Right cardiac atrium (tissue), 5 donors: ENCODE results near the gene RERG. TPM values are rescaled to one million over a fixed set of nuclear protein-coding genes. Genes with fewer than 3 reads are reported as not detected.
"Not testable (repeated sequence)": the region's sequence is repeated elsewhere in the genome, so short reads cannot be mapped to it uniquely, and the experiment has no call there.

Source experiments
- ATAC-seq, 2 donors: fragments of 200-7000 bp; cut with Tn5 transposase; one replicate each; pipeline versions ENCODE4 v1.8.0 to v1.9.1; 2020; ENCODE audit warnings: moderate library complexity in 2 of 2, mild to moderate bottlenecking in 1 of 2
- DNase-seq, 3 donors: peaks; one replicate each; pipeline ENCODE4 v3.0.0-alpha.2; 2020
- H3K27ac ChIP-seq: one replicate; pipeline ENCODE4 v1.5.1; 2013; ENCODE audit warnings: mild to moderate bottlenecking, low read length, control low read depth, moderate library complexity
- H3K27me3 ChIP-seq: one replicate; pipeline ENCODE4 v1.6.1; 2013; ENCODE audit not compliant: control insufficient read depth, insufficient read depth
- H3K4me1 ChIP-seq: one replicate; pipeline ENCODE4 v1.6.1; 2013; ENCODE audit warnings: low read length; ENCODE audit not compliant: control insufficient read depth, insufficient read depth
- H3K4me3 ChIP-seq: one replicate; pipeline ENCODE4 v1.5.1; 2013; ENCODE audit warnings: low read length, control low read depth
- H3K9me3 ChIP-seq: one replicate; pipeline ENCODE4 v1.6.1; 2013; ENCODE audit warnings: low read length; ENCODE audit not compliant: control insufficient read depth
- WGBS: extraction: QIAGEN DNeasy Blood & Tissue Kit; methylation state at CpG from one replicate; pipeline ENCODE4 v1.1.7; 2013; 5-methylcytosine and 5-hydroxymethylcytosine counted together
- intact Hi-C, 4 donors: fragments of 100-400 bp; cut with DNase I; formaldehyde crosslinking; loops; one replicate each; pipeline versions ENCODE4 v1.11.0 to v1.14.0; 2022 to 2023
- polyA plus RNA-seq: library from polyadenylated mRNA; stranded (reverse); fragments of 200-250 nt; gene quantifications from one replicate; pipeline ENCODE4 v1.2.3, GENCODE V29; 2013
- total RNA-seq, 4 donors: library from RNA; stranded (reverse); fragmentation: NEBNext Ultra II Directional; extraction: Animal tissue kit (Norgen Biotek cat#: 25700); gene quantifications; one replicate each; pipeline ENCODE4 v1.2.1, GENCODE V29; 2021
- donor health status: healthy with polysubstance abuse.
- donor health status: DM: no; HTN: yes; CAD: no.
- donor health status: DM: no; HTN: no; CAD: no.
- donor health status: DM: no; HTN: yes; CAD: no; lungs with severe emphysema.
- donor health status: DM: yes; HTN: yes; CAD: no.

RERG gene
- total and polyA plus RNA-seq, 5 donors: 5.1 to 9.5 (median 8.7) TPM

DNA sequence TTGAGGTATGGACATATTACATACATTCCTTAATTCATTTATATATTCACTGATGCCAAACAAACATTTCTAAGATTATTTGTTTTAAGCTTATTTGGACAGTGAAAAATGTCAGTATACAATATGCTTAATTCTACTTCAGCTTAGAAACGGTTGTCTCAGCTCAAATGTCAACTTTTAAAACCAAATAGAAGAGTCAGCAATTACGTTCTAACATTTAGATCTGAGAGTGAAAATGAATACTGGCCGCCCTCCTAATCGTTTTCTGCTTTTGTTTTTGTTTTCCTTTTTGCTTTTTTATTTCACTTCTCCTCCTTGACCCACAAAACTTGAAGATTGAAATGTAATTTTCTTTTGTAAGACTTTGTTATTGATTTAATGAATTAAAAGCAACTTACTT, 19.7 kb upstream of the RERG start:
- H3K27ac ChIP-seq: no peak overlapping the region
- no peak overlapping the region for H3K4me3 ChIP-seq
- DNase-seq (no peak), ATAC-seq (no peak)
- no peaks in the 10 kb centered on the region for H3K27me3 ChIP-seq
- WGBS: 71% methylated on average over 4 of the region's 4 CpGs
- no peaks in the 10 kb centered on the region for H3K9me3 ChIP-seq
- H3K4me1 ChIP-seq: peaks cover 3% of the 10 kb centered on the region
- intact Hi-C loops: no loop called here

- Histone ChIP-seq H3K27ac (no peak overlapping the region), H3K9me3 (no peaks in the 10 kb centered on the region), H3K4me3 (no peak overlapping the region), H3K27me3 (no peaks in the 10 kb centered on the region), H3K4me1 (no peaks in the 10 kb centered on the region)
- intact Hi-C loops: no loop called here
- 83% methylated on average over 4 of the region's 4 CpGs for WGBS
- ATAC-seq (peak in 1 of 2 donors; percentile 24), DNase-seq (no peak)
Observed at GRCh38 chr12:15234508-15234907, 13.3 kb upstream of the RERG start.

- ATAC-seq: no peak
- intact Hi-C loops: no loop called here
- WGBS: 58% methylated on average over 1 of the region's 1 CpG
Observed at GRCh38 chr12:15234011-15234410, 12.8 kb upstream of the RERG start.

GRCh38 chr12:15232959-15233358, 11.7 kb upstream of the RERG start:
- ATAC-seq: no peak
- intact Hi-C loops: no loop called here
- WGBS: 34% methylated on average over 1 of the region's 1 CpG

More at GRCh38 chr12:15234011-15234410, 12.8 kb upstream of the RERG start:
- no peaks in the 10 kb centered on the region for H3K9me3 ChIP-seq
- H3K27ac ChIP-seq: no peak overlapping the region
- no peak for DNase-seq
- H3K4me3 ChIP-seq: no peak overlapping the region
- no peaks in the 10 kb centered on the region for H3K27me3 ChIP-seq
- peaks cover 2% of the 10 kb centered on the region for H3K4me1 ChIP-seq

DNA sequence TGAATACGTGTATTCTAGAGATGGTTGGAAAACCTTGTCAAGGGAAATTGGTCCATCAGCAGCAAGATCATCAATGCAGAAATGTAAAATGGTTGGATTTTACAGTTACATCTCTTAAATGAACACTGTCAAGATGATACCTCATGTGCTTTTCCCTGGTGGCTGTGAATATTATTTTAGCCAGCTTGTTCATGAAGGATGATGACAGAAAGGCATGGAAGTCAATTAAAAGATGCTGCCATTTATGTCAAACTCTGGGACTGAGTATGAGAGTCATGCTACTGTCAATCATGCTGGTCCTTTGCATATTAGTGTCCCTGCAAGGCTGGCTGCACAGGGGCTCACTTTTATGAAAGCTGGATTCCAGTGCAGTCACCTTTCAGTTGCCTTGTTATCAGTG, 10.3 kb upstream of the RERG start:
- ATAC-seq: no peak
- H3K9me3 ChIP-seq: no peaks in the 10 kb centered on the region
- intact Hi-C loops: no loop called here
- peaks cover 2% of the 10 kb centered on the region for H3K4me1 ChIP-seq
- no peaks in the 10 kb centered on the region for H3K27me3 ChIP-seq
- H3K4me3 ChIP-seq: no peak overlapping the region
- H3K27ac ChIP-seq: no peak overlapping the region
- DNase-seq: no peak
- WGBS: 74% methylated on average over 1 of the region's 1 CpG

More at GRCh38 chr12:15232959-15233358, 11.7 kb upstream of the RERG start:
- H3K4me3 ChIP-seq: no peak overlapping the region
- DNase-seq: no peak
- H3K27me3 ChIP-seq: no peaks in the 10 kb centered on the region
- H3K9me3 ChIP-seq: no peaks in the 10 kb centered on the region
- H3K4me1 ChIP-seq: peaks cover 2% of the 10 kb centered on the region
- H3K27ac ChIP-seq: no peak overlapping the region

DNA sequence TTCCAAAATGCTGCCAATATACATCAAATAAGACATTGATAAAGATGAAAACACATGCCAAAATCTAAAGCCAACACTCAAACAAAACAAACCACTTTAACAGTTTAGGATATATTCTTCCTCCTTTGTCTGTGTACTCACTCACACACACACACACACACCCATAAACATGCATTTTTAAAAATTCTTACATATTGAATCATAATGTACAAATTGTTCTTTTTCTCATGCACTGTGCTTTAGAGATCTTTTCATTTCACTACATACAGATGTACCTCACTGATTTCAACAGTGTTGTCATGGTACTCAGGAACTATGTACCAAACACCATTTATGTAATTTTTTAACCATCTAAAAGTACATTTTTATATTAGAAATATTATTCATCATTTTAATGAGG, 9.5 kb upstream of the RERG start:
- intact Hi-C loops: no loop called here

DNA sequence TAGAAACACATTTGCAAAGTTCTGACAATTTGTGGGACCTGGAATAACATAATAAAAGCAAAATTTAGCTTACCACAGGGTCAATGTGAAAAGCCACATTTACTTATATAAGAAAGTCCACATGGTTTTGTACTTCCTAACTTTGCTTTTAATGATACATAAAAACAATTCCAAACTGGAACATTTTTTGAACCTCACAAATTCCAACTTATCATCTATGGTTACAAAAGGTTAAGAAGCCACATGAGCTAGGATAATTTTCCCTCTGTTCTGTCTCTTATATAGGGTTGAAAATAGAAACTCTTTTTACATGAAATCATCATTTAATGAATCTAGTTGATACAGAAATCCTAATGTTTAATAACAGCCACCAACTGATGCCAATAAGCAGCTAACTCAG, 8.9 kb upstream of the RERG start:
- intact Hi-C loops: no loop called here
- no peaks in the 10 kb centered on the region for H3K9me3 ChIP-seq
- no peak overlapping the region for H3K27ac ChIP-seq
- no peaks in the 10 kb centered on the region for H3K27me3 ChIP-seq
- ATAC-seq (no peak), DNase-seq (no peak)
- H3K4me1 ChIP-seq: peaks cover 2% of the 10 kb centered on the region
- H3K4me3 ChIP-seq: no peak overlapping the region

More for the DNA sequence above, 9.5 kb upstream of the RERG start:
- Histone ChIP-seq H3K4me1 (peaks cover 2% of the 10 kb centered on the region), H3K27ac (no peak overlapping the region), H3K27me3 (no peaks in the 10 kb centered on the region), H3K4me3 (no peak overlapping the region), H3K9me3 (no peaks in the 10 kb centered on the region)
- ATAC-seq: no peak
- no peak for DNase-seq

DNA sequence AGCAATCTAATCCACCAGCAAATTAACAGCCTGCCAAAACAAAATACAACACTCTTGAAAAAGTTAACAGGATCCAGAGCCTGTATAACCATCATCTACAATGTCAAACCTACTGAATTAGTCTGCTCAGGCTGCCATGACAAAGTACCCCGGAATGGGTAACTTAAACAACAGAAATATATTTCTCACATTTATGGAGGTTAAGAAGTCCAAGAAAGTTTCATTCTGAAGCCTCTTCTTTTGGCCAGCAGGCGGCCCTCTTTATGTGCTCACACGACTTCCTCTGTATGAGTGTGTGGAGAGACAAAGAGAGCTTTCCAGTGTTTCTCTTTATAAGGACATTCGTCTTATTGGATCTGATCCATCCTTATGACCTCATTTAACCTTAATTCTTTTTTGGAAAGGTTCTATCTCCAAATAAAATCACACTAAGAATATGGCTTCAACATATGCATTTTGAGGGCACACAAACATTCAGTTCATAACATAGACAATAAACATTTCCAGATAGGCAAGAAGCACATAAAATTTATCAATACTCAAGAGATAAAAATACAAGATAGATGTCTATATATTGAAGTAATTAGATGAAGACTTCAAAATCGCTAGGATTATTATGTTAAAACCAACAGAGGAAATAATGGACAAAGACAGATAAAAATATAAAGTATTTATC, 5.9 kb upstream of the RERG start:
- DNase-seq: peak; percentile 47 to 84 (median 68)
- Histone ChIP-seq H3K4me3 (no peak overlapping the region), H3K9me3 (no peaks in the 10 kb centered on the region), H3K27ac (no peak overlapping the region), H3K27me3 (no peaks in the 10 kb centered on the region), H3K4me1 (peaks cover 2% of the 10 kb centered on the region)
- peak; percentile 46 to 51 for ATAC-seq
- intact Hi-C loops: no loop called here
- 15% methylated on average over 5 of the region's 5 CpGs for whole genome bisulfite sequencing

DNA sequence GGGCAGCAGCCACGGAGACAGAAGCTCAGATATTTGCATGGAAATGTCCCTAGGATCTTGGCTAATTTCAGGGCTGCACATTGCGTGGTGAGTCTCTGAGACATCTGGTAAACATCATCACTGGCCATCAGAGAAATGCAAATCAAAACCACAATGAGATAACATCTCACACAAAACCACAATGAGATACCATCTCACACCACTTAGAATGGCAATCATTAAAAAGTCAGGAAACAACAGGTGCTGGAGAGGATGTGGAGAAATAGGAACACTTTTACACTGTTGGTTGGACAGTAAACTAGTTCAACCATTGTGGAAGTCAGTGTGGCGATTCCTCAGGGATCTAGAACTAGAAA, 4.6 kb upstream of the RERG start:
- H3K27ac ChIP-seq, H3K9me3 ChIP-seq, ATAC-seq, DNase-seq, intact Hi-C loops, H3K27me3 ChIP-seq, H3K4me3 ChIP-seq, H3K4me1 ChIP-seq: not testable (repeated sequence)
- 68% methylated on average over 3 of the region's 3 CpGs for WGBS

DNA sequence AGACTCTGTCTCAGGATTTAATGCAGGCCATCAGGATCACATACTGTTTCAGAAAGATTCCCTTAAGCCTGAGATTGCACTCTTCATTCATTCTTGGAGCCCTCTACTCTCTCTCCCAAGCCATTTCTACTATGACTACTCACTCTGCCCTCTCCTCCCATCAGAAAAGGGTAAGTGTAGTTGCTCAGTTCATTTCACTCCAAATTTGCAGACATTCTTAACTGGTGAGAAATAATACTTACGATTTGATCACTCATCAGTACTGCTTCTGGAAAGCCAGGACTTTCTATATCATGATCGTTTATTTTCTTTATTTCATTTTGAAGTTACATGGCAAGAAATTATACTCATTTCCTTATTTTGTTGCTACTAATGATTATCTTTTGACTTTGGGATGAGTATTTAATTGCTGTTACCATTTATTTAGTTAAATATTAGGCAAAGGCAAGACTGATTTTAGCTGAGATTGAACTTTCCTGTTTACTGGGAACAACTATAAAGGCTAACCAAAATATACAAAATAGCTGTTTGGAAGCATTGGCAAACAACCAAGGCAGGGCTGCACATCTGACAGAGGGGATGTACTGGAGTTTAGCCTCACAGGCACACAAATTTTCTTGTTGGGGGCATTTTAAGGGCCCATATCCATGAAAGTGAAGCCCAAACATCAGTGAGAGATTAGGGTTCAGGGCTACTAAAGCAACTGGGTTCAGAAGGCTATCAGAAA, 4.1 kb upstream of the RERG start:
- no peaks in the 10 kb centered on the region for H3K9me3 ChIP-seq
- no peak for ATAC-seq
- no peaks in the 10 kb centered on the region for H3K27me3 ChIP-seq
- WGBS: 76% methylated on average over 2 of the region's 2 CpGs
- intact Hi-C loops: no loop called here
- H3K4me1 ChIP-seq: peaks cover 2% of the 10 kb centered on the region
- no peak overlapping the region for H3K27ac ChIP-seq
- H3K4me3 ChIP-seq: no peak overlapping the region
- no peak for DNase-seq

DNA sequence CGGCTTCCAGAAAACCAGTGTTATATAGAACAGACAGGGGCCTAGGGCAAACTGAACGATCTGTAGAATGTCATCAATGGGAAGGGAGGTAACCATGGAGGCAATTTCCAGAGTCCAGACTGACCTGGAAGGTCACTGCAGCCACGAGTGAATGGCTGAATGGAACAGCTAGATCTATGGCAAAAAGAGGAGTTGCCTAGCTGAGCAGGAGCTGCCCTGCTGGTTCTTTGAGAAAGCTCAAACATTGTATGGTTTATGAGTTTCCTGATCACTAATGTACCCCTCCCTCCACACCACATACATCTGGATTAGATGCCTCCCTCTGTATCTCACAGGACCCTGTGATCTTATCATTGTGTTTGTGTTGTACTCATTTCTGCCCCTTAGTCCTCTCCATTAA, 1.0 kb upstream of the RERG start:
- WGBS: 46% methylated on average over 3 of the region's 3 CpGs
- intact Hi-C loops: loop anchor here in 2 of 4 donors (5.0 kb wide), 1 partner anchor 70 kb away; no protein-coding TSS in a partner anchor
- H3K4me3 ChIP-seq: no peak overlapping the region
- H3K27me3 ChIP-seq: no peaks in the 10 kb centered on the region
- H3K9me3 ChIP-seq: no peaks in the 10 kb centered on the region
- no peaks in the 10 kb centered on the region for H3K4me1 ChIP-seq
- H3K27ac ChIP-seq: no peak overlapping the region
- DNase-seq: no peak
- ATAC-seq: no peak
